BLaER1 treated with 17β-estradiol and CSF1 and Interleukin-3, amounts not matched to agents 10 nM and 100 nM (cell line): ENCODE results near the gene NCSTN.

Experiments used
- H3K27ac ChIP-seq, 11 experiments: shearing (Covaris generic); formaldehyde crosslinking; 2 replicates each; pipeline ENCODE4 v1.8.1; 2022
- H3K27me3 ChIP-seq, 11 experiments: shearing (Covaris generic); formaldehyde crosslinking; 2 replicates each; pipeline ENCODE4 v1.8.1; 2022
- H3K36me3 ChIP-seq, 11 experiments: shearing (Covaris generic); formaldehyde crosslinking; 2 replicates each; pipeline ENCODE4 v1.8.1; 2022
- H3K4me1 ChIP-seq, 10 experiments: shearing (Covaris generic); formaldehyde crosslinking; 2 replicates each; pipeline ENCODE4 v1.8.1; 2022
- H3K4me2 ChIP-seq, 11 experiments: shearing (Covaris generic); formaldehyde crosslinking; 2 replicates each; pipeline ENCODE4 v1.8.1; 2022
- H3K4me3 ChIP-seq, 10 experiments: shearing (Covaris generic); formaldehyde crosslinking; 2 replicates each; pipeline ENCODE4 v1.8.1; 2022
- H3K9ac ChIP-seq, 11 experiments: shearing (Covaris generic); formaldehyde crosslinking; 2 replicates each; pipeline ENCODE4 v1.8.1; 2022
- H3K9me3 ChIP-seq, 11 experiments: shearing (Covaris generic); formaldehyde crosslinking; replicated peaks in 1 of 11; 2 replicates each; pipeline ENCODE4 v1.8.1; 2022
- H4K20me1 ChIP-seq, 11 experiments: shearing (Covaris generic); formaldehyde crosslinking; 2 replicates each; pipeline ENCODE4 v1.8.1; 2022
- Cebpa-rat ChIP-seq, 11 experiments: shearing (Covaris generic); IDR thresholded peaks; 2 replicates each; pipeline ENCODE4 v1.8.1; 2022

NCSTN gene

DNA sequence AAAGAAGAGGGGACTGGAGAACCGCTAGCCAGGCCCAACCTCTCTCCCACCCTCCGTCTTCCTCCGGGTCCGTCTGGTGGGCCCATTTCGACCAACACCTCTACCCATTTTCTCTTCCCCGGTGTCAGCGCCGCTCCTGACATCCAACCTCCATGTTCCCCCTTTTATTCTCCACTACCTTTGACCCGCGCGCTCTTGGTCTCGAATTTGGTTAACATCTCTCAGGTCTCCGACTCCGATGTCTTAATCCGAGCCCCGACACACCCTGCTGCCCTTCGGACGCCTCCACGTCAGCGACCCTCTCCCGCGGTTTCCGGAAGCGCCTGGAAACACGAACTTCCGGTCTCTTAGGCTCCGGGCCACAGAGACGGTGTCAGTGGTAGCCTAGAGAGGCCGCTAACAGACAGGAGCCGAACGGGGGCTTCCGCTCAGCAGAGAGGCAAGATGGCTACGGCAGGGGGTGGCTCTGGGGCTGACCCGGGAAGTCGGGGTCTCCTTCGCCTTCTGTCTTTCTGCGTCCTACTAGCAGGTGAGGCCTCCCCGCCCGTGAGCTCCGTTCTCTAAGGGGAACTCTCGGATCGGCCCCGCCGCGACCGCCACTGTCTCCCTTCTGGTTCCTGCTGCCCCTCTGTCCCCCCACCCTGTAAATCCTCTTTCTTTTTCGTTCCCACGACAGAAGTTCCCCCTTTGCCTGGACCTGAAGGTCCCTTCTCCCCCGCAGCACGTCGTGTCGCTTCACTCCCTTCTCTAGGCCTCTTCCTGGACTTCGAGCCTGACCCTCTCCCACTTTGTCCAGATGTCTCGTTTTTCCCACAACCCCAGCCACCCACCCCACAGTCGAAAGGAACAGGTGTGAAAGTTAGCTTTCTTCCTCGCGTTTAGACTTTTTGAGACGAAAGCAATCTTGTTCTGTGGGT lies at the start of gene NCSTN, which contains the start of gene COPA:
Gene NCSTN, plus strand, starts transcription at position 431 of the 917 bp plus-strand sequence. Its CDS starts 14 bp downstream, at position 445.
Gene COPA, minus strand, starts transcription at position 298 of the 917 bp plus-strand sequence. Its CDS starts 80 bp downstream, at position 218.
- Histone ChIP-seq H3K27ac (peak within 1 kb of the TSS; percentile 89 to 99 (median 97)), H3K4me1 (peaks cover 54 to 81% (median 69%) of the 10 kb centered on the region in 10 experiments), H3K36me3 (peaks cover 38 to 57% (median 50%) of the 10 kb centered on the region in 11 experiments), H4K20me1 (peaks cover 8 to 44% (median 34%) of the 10 kb centered on the region in 11 experiments; a peak in 17 of 22 replicates), H3K4me2 (peak within 1 kb of the TSS; percentile 88 to 96 (median 92)), H3K9ac (peak within 1 kb of the TSS; percentile 89 to 99 (median 97)), H3K9me3 (no peaks in the 10 kb centered on the region), H3K27me3 (no peaks in the 10 kb centered on the region), H3K4me3 (peak within 1 kb of the TSS; percentile 82 to 99 (median 88))
- TF ChIP-seq Cebpa-rat (IDR thresholded peaks at IDR 0.05), result no peak

- Histone ChIP-seq H3K27me3 (no peaks in the 10 kb centered on the region), H3K9ac (no peak overlapping the region), H3K27ac (no peak overlapping the region), H4K20me1 (peaks cover 0 to 85% (median 19%) of the 10 kb centered on the region in 11 experiments; a peak in 12 of 22 replicates), H3K4me3 (no peak overlapping the region), H3K9me3 (no peaks in the 10 kb centered on the region), H3K36me3 (peaks cover 98 to 100% (median 99%) of the 10 kb centered on the region in 11 experiments), H3K4me2 (no peak overlapping the region), H3K4me1 (peaks cover 0 to 10% (median 4%) of the 10 kb centered on the region in 10 experiments; a peak in 6 of 20 replicates)
- no peak for TF ChIP-seq Cebpa-rat (IDR thresholded peaks at IDR 0.05)
Measured at GRCh38 chr1:160296036-160296435, 47.1 kb upstream of the NCSTN start.

GRCh38 chr1:160300173-160300572 lies 43.0 kb upstream of the NCSTN start:
- no peak for TF ChIP-seq Cebpa-rat (IDR thresholded peaks at IDR 0.05)
- H3K9ac ChIP-seq, result no peak overlapping the region
- peaks cover 0 to 77% (median 5%) of the 10 kb centered on the region in 11 experiments; a peak in 8 of 22 replicates for H4K20me1 ChIP-seq
- H3K4me1 ChIP-seq, result no peaks in the 10 kb centered on the region
- H3K9me3 ChIP-seq, result no peaks in the 10 kb centered on the region
- no peak overlapping the region for H3K4me3 ChIP-seq
- H3K27me3 ChIP-seq, result no peaks in the 10 kb centered on the region
- no peak overlapping the region for H3K27ac ChIP-seq
- peaks cover 94 to 100% (median 97%) of the 10 kb centered on the region in 11 experiments for H3K36me3 ChIP-seq
- no peak overlapping the region for H3K4me2 ChIP-seq

- Histone ChIP-seq H3K4me2 (peak overlapping the region in 6 of 11 experiments; percentile 37 to 69 (median 52); a peak in 9 of 22 replicates), H3K4me1 (peaks cover 0 to 26% (median 20%) of the 10 kb centered on the region in 10 experiments; a peak in 13 of 20 replicates), H3K36me3 (peaks cover 100% of the 10 kb centered on the region in 11 experiments), H3K27me3 (no peaks in the 10 kb centered on the region), H3K27ac (peak overlapping the region in 5 of 11 experiments; percentile 43 to 58 (median 48); a peak in 8 of 22 replicates), H3K9ac (peak overlapping the region in 4 of 11 experiments; percentile 5 to 49 (median 19); a peak in 3 of 22 replicates), H3K9me3 (no peaks in the 10 kb centered on the region), H4K20me1 (peaks cover 0 to 74% (median 5%) of the 10 kb centered on the region in 11 experiments; a peak in 8 of 22 replicates), H3K4me3 (no peak overlapping the region)
- TF ChIP-seq Cebpa-rat (IDR thresholded peaks at IDR 0.05), result no peak
Measured at GRCh38 chr1:160307118-160307791, 35.9 kb upstream of the NCSTN start.

DNA sequence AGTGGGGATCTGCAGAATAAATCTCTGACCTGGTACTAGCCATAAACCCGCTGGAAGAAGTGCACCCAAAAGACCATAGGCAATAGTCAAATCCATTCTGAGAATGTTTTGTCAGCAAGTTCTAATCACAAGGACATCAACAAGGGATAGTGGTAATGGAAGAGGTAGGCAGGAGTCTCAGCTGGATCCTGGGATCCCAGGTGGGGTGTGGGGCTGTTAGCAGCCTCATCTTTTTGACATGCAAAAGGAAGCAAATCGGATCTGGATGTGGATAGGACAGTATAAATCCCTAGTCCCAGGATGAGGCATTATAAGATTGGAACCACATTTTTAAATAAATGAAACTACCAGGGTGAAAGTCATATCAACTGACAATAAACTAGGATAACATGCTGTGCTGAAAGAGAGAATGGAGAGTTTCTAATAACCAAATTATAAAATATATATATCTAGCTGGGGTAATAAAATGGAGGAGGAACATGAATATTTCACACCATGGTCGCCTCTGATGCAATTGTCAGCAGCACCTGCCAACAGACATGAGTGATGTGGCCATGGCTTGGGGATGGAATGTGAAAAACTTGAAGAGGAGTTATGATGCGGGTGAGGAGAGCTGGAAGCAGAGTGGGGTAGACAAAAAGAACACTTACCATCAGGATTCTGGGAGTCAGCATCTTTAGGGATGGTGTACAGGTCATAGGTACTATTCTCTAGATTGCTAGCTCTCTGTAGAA lies 34.6 kb upstream of the NCSTN start:
- H3K27ac ChIP-seq, result peak overlapping the region in 2 of 11 experiments; percentile 43 to 58; a peak in 3 of 22 replicates
- peak overlapping the region in 5 of 11 experiments; percentile 37 to 69 (median 46); a peak in 9 of 22 replicates for H3K4me2 ChIP-seq
- H3K4me1 ChIP-seq, result peaks cover 0 to 26% (median 20%) of the 10 kb centered on the region in 10 experiments; a peak in 13 of 20 replicates
- TF ChIP-seq Cebpa-rat (IDR thresholded peaks at IDR 0.05), result no peak
- peaks cover 0 to 69% (median 5%) of the 10 kb centered on the region in 11 experiments; a peak in 7 of 22 replicates for H4K20me1 ChIP-seq
- no peaks in the 10 kb centered on the region for H3K27me3 ChIP-seq
- no peak overlapping the region for H3K4me3 ChIP-seq
- peak overlapping the region in 1 of 11 experiments; percentile 49; a peak in 2 of 22 replicates for H3K9ac ChIP-seq
- H3K36me3 ChIP-seq, result peaks cover 99 to 100% (median 100%) of the 10 kb centered on the region in 11 experiments
- no peaks in the 10 kb centered on the region for H3K9me3 ChIP-seq

DNA sequence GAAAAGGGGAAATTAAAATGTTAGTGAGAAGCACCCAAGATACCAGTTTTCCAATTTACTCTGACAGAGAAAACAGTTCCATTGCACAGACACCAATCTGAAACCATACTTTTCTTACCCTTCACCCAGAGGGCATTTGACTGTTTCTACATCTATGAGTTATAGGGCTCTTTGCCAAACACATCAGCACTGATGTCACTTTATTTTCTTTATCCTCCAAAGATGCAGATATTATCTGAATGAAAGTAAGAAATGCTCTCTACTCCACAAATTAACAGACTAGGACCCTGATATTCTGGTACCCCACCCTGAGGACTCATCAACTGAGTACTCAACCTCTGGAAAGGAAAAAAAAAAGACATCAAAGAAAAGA lies 34.0 kb upstream of the NCSTN start:
- H4K20me1 ChIP-seq, result peaks cover 0 to 69% (median 5%) of the 10 kb centered on the region in 11 experiments; a peak in 9 of 22 replicates
- H3K4me3 ChIP-seq, result no peak overlapping the region
- peaks cover 99 to 100% (median 100%) of the 10 kb centered on the region in 11 experiments for H3K36me3 ChIP-seq
- H3K9me3 ChIP-seq, result no peaks in the 10 kb centered on the region
- H3K4me1 ChIP-seq, result peaks cover 0 to 26% (median 20%) of the 10 kb centered on the region in 10 experiments; a peak in 13 of 20 replicates
- no peaks in the 10 kb centered on the region for H3K27me3 ChIP-seq
- 0 out of 22 replicates have a peak overlapping the region, but pooled peaks of 1 of the 11 experiments have one; percentile 18 for H3K27ac ChIP-seq
- H3K4me2 ChIP-seq, result no peak overlapping the region
- H3K9ac ChIP-seq, result no peak overlapping the region
- TF ChIP-seq Cebpa-rat (IDR thresholded peaks at IDR 0.05), result no peak

- Histone ChIP-seq H3K36me3 (peaks cover 99 to 100% (median 100%) of the 10 kb centered on the region in 11 experiments), H3K27me3 (no peaks in the 10 kb centered on the region), H3K4me2 (no peak overlapping the region), H3K4me1 (peaks cover 0 to 26% (median 20%) of the 10 kb centered on the region in 10 experiments; a peak in 13 of 20 replicates), H3K9me3 (no peaks in the 10 kb centered on the region), H4K20me1 (peaks cover 0 to 69% (median 5%) of the 10 kb centered on the region in 11 experiments; a peak in 9 of 22 replicates), H3K27ac (no peak overlapping the region), H3K4me3 (no peak overlapping the region), H3K9ac (no peak overlapping the region)
- no peak for TF ChIP-seq Cebpa-rat (IDR thresholded peaks at IDR 0.05)
Measured at GRCh38 chr1:160309571-160309970, 33.6 kb upstream of the NCSTN start.

DNA sequence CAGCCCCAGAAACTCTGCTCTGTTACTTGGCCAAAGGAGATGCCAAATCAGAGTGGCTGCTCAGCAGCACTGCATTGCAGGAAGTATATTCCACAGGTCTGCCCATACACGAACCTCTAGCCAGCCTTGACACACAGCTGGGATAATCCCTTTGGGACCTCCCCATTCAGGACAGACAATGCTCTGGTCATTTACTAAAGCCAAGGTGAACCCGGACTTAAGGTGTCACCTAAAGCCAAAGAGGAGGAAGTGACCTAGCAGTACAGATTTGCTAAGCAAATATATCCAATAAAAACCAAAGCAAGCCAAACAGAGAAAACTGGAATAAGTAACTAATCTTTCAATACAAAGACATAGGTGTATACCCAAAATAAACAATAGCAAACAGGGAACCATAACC lies 27.8 kb upstream of the NCSTN start:
- peaks cover 0 to 86% (median 21%) of the 10 kb centered on the region in 11 experiments; a peak in 13 of 22 replicates for H4K20me1 ChIP-seq
- H3K9me3 ChIP-seq, result peaks cover 9 to 27% (median 23%) of the 10 kb centered on the region in 11 experiments
- no peaks in the 10 kb centered on the region for H3K27me3 ChIP-seq
- no peak overlapping the region; a peak in 1 of 22 replicates for H3K27ac ChIP-seq
- no peak overlapping the region for H3K9ac ChIP-seq
- H3K36me3 ChIP-seq, result peaks cover 94 to 100% (median 99%) of the 10 kb centered on the region in 11 experiments
- H3K4me2 ChIP-seq, result no peak overlapping the region
- H3K4me1 ChIP-seq, result no peaks in the 10 kb centered on the region
- TF ChIP-seq Cebpa-rat (IDR thresholded peaks at IDR 0.05), result no peak
- no peak overlapping the region for H3K4me3 ChIP-seq
